Gastrocnemius medialis (tissue), 4 donors: ENCODE measurements around the gene DDX10.

Source experiments
- CTCF ChIP-seq, 5 experiments: fragments of 450-650 bp in 3 of 5; fragments of 200-600 bp in 2 of 5; sonication (generic) in 2 of 5; IDR thresholded peaks in 4 of 5; conservative IDR thresholded peaks in 1 of 5; 1 replicate in 4 of 5; 2 replicates in 1 of 5; pipeline ENCODE4 v1.5.1; 2016 to 2019; ENCODE audit warnings: antibody characterized with exemption in 5 of 5, mild to moderate bottlenecking in 3 of 5, moderate library complexity in 3 of 5
- POLR2A ChIP-seq, 2 donors: fragments of 450-650 bp; IDR thresholded peaks; one replicate each; pipeline ENCODE4 v1.6.1; 2017; ENCODE audit warnings: antibody characterized with exemption in 2 of 2, mild to moderate bottlenecking in 2 of 2, moderate library complexity in 2 of 2

GRCh38 chr11:108793611-108794010 is 128.7 kb downstream of the DDX10 start:
- TF ChIP-seq CTCF (IDR thresholded peaks at IDR 0.05 in 4 of 5, conservative IDR thresholded peaks at IDR 0.05 in 1 of 5) = no peak
- TF ChIP-seq POLR2A (IDR thresholded peaks at IDR 0.05) = no peak
